Stimulated activated memory B cell treated with anti-CD40 and anti-IgM and Interleukin-4, amounts not matched to agents 10 μg/mL and 1 μg/mL and 100 μg/mL, for 72 hours (primary cell): ENCODE measurements around the gene MAJIN.

Experiments
- ATAC-seq: fragments of 150-1000 bp; cut with Tn5 transposase; 2 replicates; pipeline ENCODE4 v1.10.0; 2021
- H3K27ac Mint-ChIP-seq: one replicate; pipeline ENCODE4 v1.8.0; 2022; ENCODE audit warnings: mild to moderate bottlenecking, mixed read lengths
- H3K27me3 Mint-ChIP-seq: one replicate; pipeline ENCODE4 v1.8.0; 2022; ENCODE audit warnings: mixed read lengths
- H3K36me3 Mint-ChIP-seq: one replicate; pipeline ENCODE4 v1.8.0; 2022; ENCODE audit warnings: mixed read lengths
- H3K4me1 Mint-ChIP-seq: one replicate; pipeline ENCODE4 v1.8.0; 2022; ENCODE audit warnings: mixed read lengths
- H3K4me3 Mint-ChIP-seq: one replicate; pipeline ENCODE4 v1.8.0; 2022; ENCODE audit warnings: mild to moderate bottlenecking, moderate library complexity, mixed read lengths
- H3K9me3 Mint-ChIP-seq: one replicate; pipeline ENCODE4 v1.8.0; 2022; ENCODE audit warnings: mixed read lengths

The MAJIN gene

GRCh38 chr11:64963072-64963631, 8.8 kb downstream of the MAJIN start:
- no peaks in the 10 kb centered on the region for H3K4me1 Mint-ChIP-seq
- no peak overlapping the region for H3K27ac Mint-ChIP-seq
- H3K27me3 Mint-ChIP-seq, result no peaks in the 10 kb centered on the region
- H3K4me3 Mint-ChIP-seq, result no peak overlapping the region
- H3K9me3 Mint-ChIP-seq, result no peaks in the 10 kb centered on the region
- H3K36me3 Mint-ChIP-seq, result no peaks in the 10 kb centered on the region
- no peak for ATAC-seq

GRCh38 chr11:64960719-64961118, 11.2 kb downstream of the MAJIN start:
- Mint-ChIP-seq H3K36me3 (no peaks in the 10 kb centered on the region), H3K27ac (no peak overlapping the region), H3K4me1 (no peaks in the 10 kb centered on the region), H3K27me3 (no peaks in the 10 kb centered on the region), H3K4me3 (no peak overlapping the region), H3K9me3 (no peaks in the 10 kb centered on the region)
- ATAC-seq, result no peak

- H3K4me1 Mint-ChIP-seq, result no peaks in the 10 kb centered on the region
- no peak overlapping the region for H3K4me3 Mint-ChIP-seq
- H3K27me3 Mint-ChIP-seq, result no peaks in the 10 kb centered on the region
- no peaks in the 10 kb centered on the region for H3K9me3 Mint-ChIP-seq
- no peak overlapping the region for H3K27ac Mint-ChIP-seq
- no peak for ATAC-seq
- no peaks in the 10 kb centered on the region for H3K36me3 Mint-ChIP-seq
Measured at GRCh38 chr11:64959498-64959897, 12.4 kb downstream of the MAJIN start.

- Mint-ChIP-seq H3K27me3 (no peaks in the 10 kb centered on the region), H3K4me1 (no peaks in the 10 kb centered on the region), H3K9me3 (no peaks in the 10 kb centered on the region), H3K27ac (no peak overlapping the region), H3K4me3 (no peak overlapping the region), H3K36me3 (no peaks in the 10 kb centered on the region)
- ATAC-seq, result no peak
Measured at GRCh38 chr11:64954201-64954600, 17.7 kb downstream of the MAJIN start.

GRCh38 chr11:64951529-64951928, 20.4 kb downstream of the MAJIN start:
- Mint-ChIP-seq H3K4me3 (no peak overlapping the region), H3K9me3 (no peaks in the 10 kb centered on the region), H3K4me1 (no peaks in the 10 kb centered on the region), H3K27ac (no peak overlapping the region), H3K36me3 (no peaks in the 10 kb centered on the region), H3K27me3 (no peaks in the 10 kb centered on the region)
- ATAC-seq, result no peak

- Mint-ChIP-seq H3K27me3 (no peaks in the 10 kb centered on the region), H3K4me1 (no peaks in the 10 kb centered on the region), H3K4me3 (no peak overlapping the region), H3K27ac (no peak overlapping the region), H3K36me3 (no peaks in the 10 kb centered on the region), H3K9me3 (no peaks in the 10 kb centered on the region)
- no peak for ATAC-seq
Measured at GRCh38 chr11:64947208-64947814, 24.6 kb downstream of the MAJIN start.

GRCh38 chr11:64936539-64936938, 35.4 kb downstream of the MAJIN start:
- Mint-ChIP-seq H3K4me1 (no peaks in the 10 kb centered on the region), H3K27ac (peak overlapping the region; percentile 50), H3K4me3 (no peak overlapping the region), H3K36me3 (peaks cover 20% of the 10 kb centered on the region), H3K9me3 (no peaks in the 10 kb centered on the region), H3K27me3 (no peaks in the 10 kb centered on the region)
- ATAC-seq, result no peak

- ATAC-seq, result no peak
- Mint-ChIP-seq H3K4me3 (no peak within 1 kb of the TSS), H3K27ac (peak within 1 kb of the TSS; percentile 50), H3K4me1 (no peaks in the 10 kb centered on the region), H3K27me3 (no peaks in the 10 kb centered on the region), H3K36me3 (peaks cover 29% of the 10 kb centered on the region), H3K9me3 (no peaks in the 10 kb centered on the region)
Measured at GRCh38 chr11:64935359-64936081, 36.4 kb downstream of the MAJIN start, which contains the start of gene GPHA2. Gene GPHA2 (minus strand): TSS chr11:64935893. CDS start chr11:64935460, 433 bp downstream.

GRCh38 chr11:64934682-64935358, 37.1 kb downstream of the MAJIN start:
- Mint-ChIP-seq H3K4me1 (no peaks in the 10 kb centered on the region), H3K9me3 (no peaks in the 10 kb centered on the region), H3K36me3 (peaks cover 36% of the 10 kb centered on the region), H3K27me3 (no peaks in the 10 kb centered on the region), H3K27ac (no peak overlapping the region), H3K4me3 (no peak overlapping the region)
- peak; percentile 21 for ATAC-seq

- Mint-ChIP-seq H3K27ac (no peak overlapping the region), H3K27me3 (no peaks in the 10 kb centered on the region), H3K4me3 (no peak overlapping the region), H3K4me1 (no peaks in the 10 kb centered on the region), H3K36me3 (peaks cover 43% of the 10 kb centered on the region), H3K9me3 (no peaks in the 10 kb centered on the region)
- ATAC-seq, result no peak
Measured at GRCh38 chr11:64933935-64934681, 37.8 kb downstream of the MAJIN start.

- Mint-ChIP-seq H3K4me1 (no peaks in the 10 kb centered on the region), H3K27ac (no peak overlapping the region), H3K27me3 (no peaks in the 10 kb centered on the region), H3K36me3 (peaks cover 51% of the 10 kb centered on the region), H3K9me3 (no peaks in the 10 kb centered on the region), H3K4me3 (no peak overlapping the region)
- no peak for ATAC-seq
Measured at GRCh38 chr11:64933213-64933934, 38.5 kb downstream of the MAJIN start.

GRCh38 chr11:64932324-64932723, 39.6 kb downstream of the MAJIN start:
- Mint-ChIP-seq H3K27me3 (no peaks in the 10 kb centered on the region), H3K27ac (no peak overlapping the region), H3K4me3 (no peak overlapping the region), H3K36me3 (peaks cover 59% of the 10 kb centered on the region), H3K4me1 (no peaks in the 10 kb centered on the region), H3K9me3 (no peaks in the 10 kb centered on the region)
- ATAC-seq, result no peak

GRCh38 chr11:64931290-64931689, 40.6 kb downstream of the MAJIN start:
- Mint-ChIP-seq H3K27ac (no peak overlapping the region), H3K4me3 (no peak overlapping the region), H3K9me3 (no peaks in the 10 kb centered on the region), H3K4me1 (peaks cover 6% of the 10 kb centered on the region), H3K36me3 (peaks cover 59% of the 10 kb centered on the region), H3K27me3 (no peaks in the 10 kb centered on the region)
- ATAC-seq, result no peak

GRCh38 chr11:64930340-64930739, 41.6 kb downstream of the MAJIN start:
- H3K27ac Mint-ChIP-seq, result no peak overlapping the region
- no peak for ATAC-seq
- H3K36me3 Mint-ChIP-seq, result peaks cover 59% of the 10 kb centered on the region
- H3K27me3 Mint-ChIP-seq, result no peaks in the 10 kb centered on the region
- H3K4me3 Mint-ChIP-seq, result no peak overlapping the region
- peaks cover 13% of the 10 kb centered on the region for H3K4me1 Mint-ChIP-seq
- H3K9me3 Mint-ChIP-seq, result no peaks in the 10 kb centered on the region
